NOMO-1 treated with dmso at 0.1 percent for 144 hours (cell line): Measurements from ENCODE around the gene ZNF365.
"Not testable (repeated sequence)": the region's sequence is repeated elsewhere in the genome, so short reads cannot be mapped to it uniquely, and the experiment has no call there.

Source experiments
- DNase-seq: peaks from one replicate; lab custom pipeline; 2025; ENCODE audit not compliant: unreplicated experiment; lab: John Stamatoyannopoulos, UW

The ZNF365 gene, protein sequence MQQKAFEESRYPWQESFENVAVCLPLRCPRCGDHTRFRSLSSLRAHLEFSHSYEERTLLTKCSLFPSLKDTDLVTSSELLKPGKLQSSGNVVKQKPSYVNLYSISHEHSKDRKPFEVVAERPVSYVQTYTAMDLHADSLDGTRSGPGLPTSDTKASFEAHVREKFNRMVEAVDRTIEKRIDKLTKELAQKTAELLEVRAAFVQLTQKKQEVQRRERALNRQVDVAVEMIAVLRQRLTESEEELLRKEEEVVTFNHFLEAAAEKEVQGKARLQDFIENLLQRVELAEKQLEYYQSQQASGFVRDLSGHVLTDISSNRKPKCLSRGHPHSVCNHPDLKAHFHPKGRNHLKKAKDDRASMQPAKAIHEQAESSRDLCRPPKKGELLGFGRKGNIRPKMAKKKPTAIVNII

DNA sequence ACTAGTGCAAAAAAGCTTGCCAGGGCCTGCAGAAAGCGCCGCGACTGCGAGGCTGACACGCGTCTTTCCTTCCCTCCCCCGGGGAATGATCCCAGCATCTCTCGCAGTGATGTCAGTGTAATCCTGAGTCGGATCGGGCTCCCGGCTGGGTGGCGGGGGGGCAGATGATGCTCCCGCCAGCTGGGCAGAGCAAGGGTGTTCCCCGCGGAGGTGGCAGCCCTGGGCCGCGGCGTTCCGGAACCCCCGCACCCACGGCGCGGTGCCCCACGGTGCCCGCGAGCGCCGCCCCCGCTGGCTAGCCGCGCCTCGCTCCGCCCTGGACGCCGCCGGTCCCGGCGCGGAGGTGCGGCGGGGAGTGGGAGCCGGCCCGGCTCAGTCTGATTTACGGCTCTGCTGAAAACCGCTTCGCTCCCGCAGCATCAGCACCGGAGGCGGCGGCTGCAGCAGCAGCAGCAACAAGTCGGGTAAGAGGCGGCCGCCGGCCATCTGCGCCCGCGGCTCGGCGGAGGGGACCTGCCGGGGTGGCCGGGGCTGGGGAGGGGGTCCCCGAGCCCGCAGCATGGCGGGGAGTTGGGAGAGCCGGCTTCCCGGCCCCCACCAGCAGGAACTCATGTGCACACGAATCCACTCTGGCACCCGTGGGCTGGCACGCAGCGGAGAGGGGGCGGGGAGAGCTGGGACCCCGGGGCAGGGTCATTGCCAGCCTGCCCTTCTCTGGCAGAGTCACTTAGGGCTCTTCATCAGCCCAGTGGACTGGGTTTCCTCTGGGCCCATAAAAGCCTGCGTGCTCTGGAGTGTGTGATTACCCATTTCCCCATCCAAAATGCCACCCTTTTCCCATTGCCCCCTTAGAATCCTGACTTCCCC lies at the start of gene ZNF365:
TSS of gene ZNF365 (plus strand) at position 375 of the 867 bp plus-strand sequence. CDS start 1,825 bp downstream, outside the sequence.
- DNase-seq = no peak

DNA sequence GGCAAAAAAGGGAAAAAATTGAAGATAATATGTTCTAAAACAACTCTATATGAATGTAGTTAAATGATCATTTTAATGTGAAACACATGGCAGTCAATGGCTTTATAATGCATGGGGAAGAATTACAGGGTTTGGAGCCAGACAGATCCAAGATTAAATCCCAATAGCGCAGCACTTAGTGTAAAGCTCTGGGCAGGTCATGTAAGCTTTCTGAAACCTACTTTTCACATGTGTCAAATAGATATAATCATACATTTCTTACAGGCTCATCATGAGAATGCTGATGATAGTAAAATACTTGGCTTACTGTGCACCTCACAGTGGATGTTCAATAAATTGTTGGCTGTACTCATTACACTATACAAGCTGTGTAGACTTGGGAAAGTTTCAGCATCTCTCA lies 48.0 kb upstream of the ZNF365 start:
- no peak for DNase-seq

DNA sequence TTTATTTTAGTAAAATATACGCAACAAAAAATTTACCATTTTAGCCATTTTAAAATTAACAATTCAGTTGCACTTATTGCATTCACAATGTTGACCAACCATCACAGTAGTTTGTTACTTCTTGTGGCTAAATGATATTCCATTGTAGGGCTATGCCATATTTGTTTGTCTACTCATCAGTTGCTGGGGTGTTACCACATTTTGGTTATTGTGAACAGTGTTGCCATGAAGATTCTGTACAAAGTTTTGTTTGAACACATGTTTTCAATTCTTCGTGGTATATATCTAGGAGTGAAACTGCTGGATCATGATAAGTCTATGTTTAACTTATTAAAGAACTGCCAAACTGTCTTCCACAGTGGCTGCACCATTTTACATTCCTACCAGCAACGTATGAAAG lies 46.3 kb upstream of the ZNF365 start:
- DNase-seq = no peak

DNA sequence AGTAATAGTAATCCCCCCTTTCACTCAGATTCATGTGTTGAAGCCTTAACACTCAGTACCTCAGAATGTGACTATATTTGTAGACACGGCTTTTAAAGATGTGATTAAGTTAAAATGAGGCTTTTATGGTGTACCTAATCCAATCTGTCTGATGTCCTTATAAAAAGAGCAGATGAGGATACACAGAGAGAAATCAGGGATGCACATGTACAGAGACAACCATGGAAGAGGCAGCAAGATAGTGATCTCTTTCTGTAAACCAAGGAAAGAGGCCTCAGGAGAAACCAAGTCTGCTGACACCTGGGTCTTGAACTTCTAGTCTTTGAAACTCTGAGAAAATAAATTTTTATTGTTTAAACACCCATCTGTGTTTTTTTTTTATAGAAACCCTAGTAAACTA lies 44.0 kb upstream of the ZNF365 start:
- DNase-seq = no peak

DNA sequence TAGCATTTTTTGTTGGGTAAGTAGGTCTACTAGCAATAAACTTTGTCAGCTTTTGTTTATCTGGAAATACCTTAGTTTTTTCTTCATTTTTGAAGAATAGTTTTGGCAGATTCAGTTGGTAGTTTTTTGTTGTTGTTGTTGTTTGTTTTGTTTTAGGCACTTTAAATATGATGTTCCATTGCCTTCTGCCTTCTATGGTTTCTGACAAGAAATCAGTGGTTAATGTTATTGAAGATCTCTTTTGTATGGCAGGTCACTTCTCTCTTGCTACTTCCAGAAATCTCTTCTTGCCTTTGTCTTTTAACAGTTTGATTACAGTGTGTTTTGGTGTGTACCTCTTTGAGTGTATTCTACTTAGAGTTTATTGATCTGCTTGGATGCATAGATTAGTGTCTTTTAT lies 41.8 kb upstream of the ZNF365 start:
- DNase-seq = no peak

DNA sequence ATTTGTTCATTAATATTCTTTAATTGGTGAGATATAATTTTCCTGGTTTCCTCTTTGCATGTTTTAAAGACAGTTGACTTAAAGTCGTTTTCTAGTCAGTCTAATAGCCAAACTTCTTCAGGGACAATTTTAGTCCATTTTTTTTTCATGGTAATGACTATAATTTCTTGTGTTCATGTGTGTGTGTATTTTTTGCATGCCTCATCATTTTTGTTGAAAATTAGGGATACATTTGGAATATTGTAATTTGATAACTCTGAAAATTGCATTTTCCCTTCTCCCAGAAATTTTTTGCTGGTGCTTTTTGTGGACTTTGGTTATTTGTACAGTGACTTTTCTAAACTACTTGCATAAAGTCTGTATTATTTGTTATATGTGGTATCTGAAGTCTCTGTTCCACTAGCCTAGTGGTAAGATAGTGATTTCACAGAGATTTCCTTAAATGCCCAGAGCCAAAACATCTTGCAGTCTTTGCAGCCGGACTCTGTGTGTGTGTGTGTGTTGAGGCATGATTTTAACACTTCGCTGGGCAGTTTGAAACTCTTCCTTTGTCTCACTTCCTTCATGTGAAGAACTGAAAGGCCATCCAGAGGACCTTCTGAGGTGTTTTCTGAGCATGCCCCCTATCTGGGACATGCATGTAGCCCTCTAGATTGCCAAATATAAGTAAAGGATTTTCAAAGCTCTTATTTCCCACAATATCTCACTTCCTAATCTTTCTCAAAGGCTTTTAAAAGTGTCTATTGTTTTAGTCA lies 40.9 kb upstream of the ZNF365 start:
- DNase-seq = no peak

DNA sequence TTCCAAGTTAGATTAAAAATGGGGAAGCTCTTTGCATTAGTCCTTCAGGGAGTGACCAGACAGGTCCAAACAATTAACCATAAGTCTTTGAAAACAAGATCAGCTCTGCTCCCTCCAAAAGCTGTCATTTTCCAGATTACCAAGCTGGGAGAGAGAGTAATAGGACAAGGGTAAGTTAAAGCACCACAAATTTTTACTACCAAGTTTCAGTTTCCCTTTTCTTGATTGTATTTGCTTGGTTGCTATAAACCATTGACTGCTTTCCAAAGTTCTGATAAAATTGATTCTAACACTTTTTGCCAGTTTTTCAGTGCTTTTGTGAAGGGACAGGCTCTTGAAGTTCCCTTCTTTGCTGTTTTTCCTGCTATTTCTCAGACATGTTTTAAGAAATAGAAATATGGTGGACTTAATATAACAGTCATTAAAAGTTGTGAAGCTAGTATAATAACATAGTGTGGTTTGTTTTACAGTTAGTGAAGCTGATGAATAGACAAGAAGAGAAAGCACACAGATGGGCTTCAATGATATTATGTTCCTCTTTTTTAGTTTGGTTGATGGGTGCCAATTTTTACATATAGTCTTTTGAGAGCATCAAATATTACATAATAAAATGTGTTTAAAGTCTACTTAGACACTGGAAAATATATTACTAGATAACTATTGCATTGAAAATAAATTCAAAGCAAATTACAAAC lies 40.0 kb upstream of the ZNF365 start:
- DNase-seq = no peak

DNA sequence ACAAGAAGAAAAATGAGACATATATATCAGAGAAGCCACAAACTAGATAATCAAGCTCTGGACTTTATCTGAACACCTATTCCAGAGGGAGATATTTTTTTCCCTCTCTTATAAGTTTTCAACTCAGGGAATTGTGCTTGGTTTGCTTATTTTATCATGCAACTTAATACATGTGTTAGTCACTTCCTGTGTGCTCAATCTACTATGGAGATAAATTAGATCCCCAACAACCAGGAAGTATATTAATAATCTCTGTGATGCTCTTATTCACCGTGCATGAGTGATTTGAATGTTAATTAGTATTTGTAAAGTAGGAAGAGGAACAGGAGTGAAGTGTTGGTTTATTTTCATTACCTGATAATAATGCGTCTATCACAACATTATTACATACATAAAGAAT lies 38.8 kb upstream of the ZNF365 start:
- DNase-seq = no peak

DNA sequence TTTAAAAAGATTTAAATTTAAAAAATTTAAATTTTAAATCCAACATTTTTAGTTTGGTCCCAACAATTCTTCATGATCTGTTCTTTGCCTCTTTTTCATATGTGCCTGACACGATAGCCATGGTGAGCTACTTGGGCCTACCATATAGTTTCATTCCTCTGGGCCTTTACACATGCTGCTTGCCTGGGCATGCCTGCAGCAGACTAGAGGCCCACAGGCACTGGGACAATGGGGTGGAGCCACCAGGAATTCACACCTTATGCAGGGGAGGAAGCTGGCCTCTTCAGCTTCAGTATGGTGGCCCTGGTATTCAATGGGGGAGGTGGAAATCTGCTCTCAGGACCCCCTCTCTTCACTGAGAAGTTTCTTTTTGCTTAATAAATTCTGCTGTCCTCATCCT lies 37.8 kb upstream of the ZNF365 start:
- no peak for DNase-seq

DNA sequence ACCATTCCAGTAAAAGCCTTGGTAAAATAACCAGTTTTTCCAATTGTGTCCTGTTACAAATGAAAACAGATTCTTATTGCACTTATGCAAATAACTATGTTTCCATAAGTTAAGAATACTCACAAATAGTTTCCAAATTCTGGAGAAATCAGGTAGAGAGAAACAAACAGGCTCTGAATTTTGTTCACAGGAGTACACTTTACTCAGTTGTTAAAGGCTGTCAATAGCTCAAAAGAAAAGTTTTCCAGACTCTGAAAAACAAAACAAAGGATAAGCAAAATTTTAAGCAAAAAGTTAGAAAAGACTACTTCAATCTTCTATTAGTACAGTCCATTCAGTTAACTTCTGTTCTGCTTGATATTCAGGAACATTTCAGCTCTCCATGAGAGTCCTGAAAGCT lies 32.8 kb upstream of the ZNF365 start:
- no peak for DNase-seq

DNA sequence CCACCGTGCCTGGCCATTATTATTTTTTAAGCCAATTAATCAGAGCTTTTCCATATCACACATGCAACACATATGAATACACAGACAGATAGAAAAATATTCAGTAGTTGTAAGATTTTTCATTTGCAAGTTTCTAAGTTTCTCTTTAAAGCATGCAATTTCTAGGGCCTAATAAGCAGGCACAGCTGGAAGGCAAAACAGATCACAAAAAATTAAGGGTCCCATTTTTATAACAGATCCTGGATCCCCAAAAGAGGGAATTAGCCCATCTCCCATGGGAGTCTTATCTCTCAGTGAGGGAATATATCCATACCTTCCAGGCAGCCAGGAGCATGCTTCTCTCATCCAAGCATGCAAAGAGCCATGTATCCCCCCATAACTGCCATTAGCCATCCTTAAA lies 31.2 kb upstream of the ZNF365 start:
- DNase-seq = no peak

DNA sequence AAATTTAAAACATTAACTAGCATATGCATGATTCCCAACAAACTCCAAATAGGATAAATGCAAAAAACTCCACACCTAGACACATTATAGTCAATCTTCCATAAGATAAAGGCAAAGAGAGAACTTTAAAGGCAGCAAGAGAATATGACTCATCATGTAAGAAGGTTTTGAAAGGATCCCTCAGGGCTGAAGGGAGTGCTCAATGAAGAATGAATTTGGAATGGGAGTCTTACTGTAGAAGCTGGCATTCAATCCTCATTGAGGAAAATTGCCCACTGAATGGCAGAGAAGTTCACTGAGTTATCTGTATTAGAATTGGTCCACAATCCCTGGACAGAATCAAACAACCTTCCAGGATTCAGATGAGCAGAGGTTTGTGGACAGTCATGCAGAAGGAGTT lies 26.1 kb upstream of the ZNF365 start:
- DNase-seq = no peak

DNA sequence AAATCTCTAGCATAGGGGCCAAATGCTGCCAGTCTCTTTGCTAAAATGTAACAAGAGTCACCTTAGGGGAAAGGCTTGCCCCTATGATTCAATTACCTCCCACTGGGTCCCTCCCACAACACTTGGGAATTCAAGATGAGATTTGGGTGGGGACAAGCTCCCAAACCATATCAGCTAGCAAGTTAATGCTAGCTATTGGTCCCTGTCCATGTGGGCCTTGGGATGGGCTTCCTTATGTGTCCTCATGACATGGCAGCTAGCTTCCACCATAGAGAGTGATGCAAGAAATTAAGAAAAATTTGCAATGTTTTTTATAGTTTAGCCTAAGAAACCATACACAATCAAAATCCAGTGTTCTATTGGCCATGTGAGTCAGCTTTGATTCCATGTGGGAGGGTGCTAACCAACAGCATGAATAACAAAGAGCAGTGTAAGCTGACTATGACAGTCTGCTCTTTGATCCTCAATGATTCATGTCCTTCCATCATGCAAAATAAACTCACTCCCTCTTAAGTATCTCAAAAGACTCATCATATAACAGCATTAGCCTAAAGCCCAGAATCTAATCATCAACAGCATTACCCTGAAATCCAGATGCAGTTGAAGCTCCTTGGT lies 21.7 kb upstream of the ZNF365 start:
- DNase-seq = no peak

DNA sequence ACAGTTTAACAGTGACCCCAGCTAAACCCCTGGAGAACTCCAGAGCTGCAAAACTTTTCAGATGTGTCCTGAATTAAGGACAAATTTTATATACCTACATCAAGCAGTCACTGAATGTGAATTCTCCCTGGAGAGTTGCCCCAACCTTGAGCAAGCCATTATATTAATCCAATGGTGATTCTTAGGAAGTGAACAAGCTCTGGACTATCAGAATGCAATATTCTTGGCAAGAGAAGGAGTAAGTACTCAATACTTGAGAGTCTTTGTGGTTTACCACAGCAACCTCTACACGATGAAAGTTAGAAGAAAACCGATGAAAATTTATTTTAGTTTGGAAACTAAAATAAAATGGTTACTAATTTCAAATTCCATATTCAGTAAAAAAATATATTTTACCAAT lies 19.3 kb upstream of the ZNF365 start:
- DNase-seq = no peak

DNA sequence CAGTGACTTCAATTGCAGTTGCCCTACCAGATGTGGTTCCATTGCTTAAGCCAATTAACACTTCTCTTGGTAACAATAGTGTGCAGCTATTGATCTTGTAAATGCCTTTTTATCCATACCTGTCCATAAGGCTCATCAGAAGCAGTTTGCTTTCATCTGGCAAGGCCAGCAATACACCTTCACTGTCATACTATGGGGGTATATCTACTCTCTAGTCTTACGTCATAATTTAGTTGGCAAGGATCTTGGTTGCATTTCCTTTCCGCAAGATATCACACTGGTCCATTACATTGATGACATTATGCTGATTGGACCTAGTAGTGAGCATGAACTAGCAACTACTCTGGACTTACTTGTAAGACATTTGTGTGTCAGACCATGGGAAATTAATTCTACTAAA lies 17.7 kb upstream of the ZNF365 start:
- no peak for DNase-seq

DNA sequence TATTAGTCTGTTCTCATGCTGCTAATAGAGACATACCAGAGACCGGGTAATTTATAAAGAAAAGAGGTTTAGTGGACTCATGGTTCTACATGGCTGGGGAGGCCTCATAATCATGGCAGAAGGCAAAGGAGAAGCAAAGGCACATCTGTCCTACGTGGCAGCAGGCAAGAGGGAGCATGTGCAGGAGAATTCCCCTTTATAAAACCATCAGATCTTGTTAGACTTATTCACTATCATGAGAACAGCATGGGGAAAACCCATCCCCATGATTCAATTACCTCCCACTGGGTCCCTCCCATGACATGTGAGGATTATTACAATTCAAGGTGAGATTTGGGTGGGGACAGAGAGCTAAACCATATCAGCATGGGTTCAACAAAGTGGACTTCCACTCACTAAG lies 16.0 kb upstream of the ZNF365 start:
- DNase-seq = not testable (repeated sequence)

DNA sequence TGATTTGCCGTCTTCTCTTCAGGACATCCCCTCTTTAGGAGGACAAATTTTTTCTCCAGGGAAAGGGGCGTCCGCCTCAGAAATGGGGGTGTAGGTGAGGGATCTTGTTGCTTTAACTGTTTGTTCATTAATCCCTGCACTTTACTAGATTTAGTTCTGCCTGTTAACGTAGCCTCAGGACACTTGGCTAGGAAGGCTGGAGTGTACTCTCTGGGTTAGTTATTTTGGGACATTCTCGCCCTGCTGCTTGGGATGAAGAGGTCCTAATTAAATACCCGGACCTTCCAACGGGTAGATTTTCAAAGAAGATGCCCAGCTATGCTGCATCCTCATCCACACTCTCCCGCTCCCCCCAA lies 552 bp upstream of the ZNF365 start:
- no peak for DNase-seq

DNA sequence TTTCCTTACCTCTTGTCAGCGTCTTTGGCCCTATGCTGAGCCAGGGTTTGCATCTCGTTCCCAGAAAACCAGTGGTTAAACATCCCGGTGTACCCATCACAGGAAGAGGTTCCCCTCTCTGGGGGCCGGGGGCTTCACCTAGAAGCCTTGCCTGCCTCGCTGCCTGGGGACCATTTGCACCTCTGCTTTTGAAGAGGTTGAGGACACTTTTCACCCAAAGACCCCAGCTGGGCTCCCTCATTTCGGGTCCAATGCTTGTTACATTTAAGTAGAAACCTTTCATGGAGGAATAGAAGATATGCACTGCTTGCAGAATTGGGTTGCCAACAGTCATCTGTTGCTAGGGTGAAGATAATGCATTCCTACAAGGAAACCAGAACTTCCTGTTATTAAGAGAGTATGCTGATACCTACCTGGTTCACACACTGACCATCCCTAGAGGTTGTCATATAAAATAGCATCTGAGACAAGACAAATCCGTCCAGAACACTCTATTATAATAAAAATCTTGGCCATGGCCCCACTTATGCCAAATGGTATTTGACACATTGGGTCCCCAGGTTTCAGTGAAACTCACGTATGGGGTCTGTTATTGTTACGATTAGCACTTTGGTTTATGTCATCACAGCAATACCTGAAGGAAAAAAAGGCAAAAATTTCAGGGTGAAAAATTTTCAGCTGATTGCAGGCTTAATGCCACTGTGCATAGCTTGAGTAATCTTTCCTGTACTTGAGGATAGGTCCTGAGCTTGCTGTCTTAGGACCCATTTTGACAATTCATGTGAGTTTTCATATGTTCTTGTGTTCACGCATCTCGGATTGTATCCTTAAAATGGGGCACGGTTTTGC lies 917 bp downstream of the ZNF365 start:
- DNase-seq = no peak
